Measurements from ENCODE around the gene TOGARAM2.

The TOGARAM2 gene

GRCh38 chr2:29050591-29050990 is 69.5 kb downstream of the TOGARAM2 start:
- Histone ChIP-seq H3K4me3 (ENCODE audit: low read depth, low read length) (no peak overlapping the region), H3K36me3 (ENCODE audit: control insufficient read depth in 2 of 2, insufficient read depth in 1 of 2, low read length in 2 of 2) (no peaks in the 10 kb centered on the region), H3K9me3 (ENCODE audit: control insufficient read depth, insufficient read depth, low read depth, low read length) (no peaks in the 10 kb centered on the region), H3K27ac (ENCODE audit: extremely low read depth, low read depth, low read length) (no peak overlapping the region), H3K4me1 (ENCODE audit: control insufficient read depth, insufficient read depth, low read length) (no peaks in the 10 kb centered on the region)
- POLR2A ChIA-PET, result no interaction called here
- no peak for TF ChIP-seq ZNF623 (tag by site-specific recombination; IDR thresholded peaks at IDR 0.05)
- TF ChIP-seq ZNF544 (tag by site-specific recombination; IDR thresholded peaks at IDR 0.05), result no peak
- no peak for TF ChIP-seq ZNF530 (tag by site-specific recombination; IDR thresholded peaks at IDR 0.05; ENCODE audit: low read depth)
- no peak for TF ChIP-seq BCL11B (tag by site-specific recombination; IDR thresholded peaks at IDR 0.05; ENCODE audit: low read depth)
- no peak for TF ChIP-seq KLF8 (tag by site-specific recombination; IDR thresholded peaks at IDR 0.05)
- TF ChIP-seq KLF9 (tag by site-specific recombination; IDR thresholded peaks at IDR 0.05; ENCODE audit: low read depth), result no peak
- TF ChIP-seq, protein P1, sequence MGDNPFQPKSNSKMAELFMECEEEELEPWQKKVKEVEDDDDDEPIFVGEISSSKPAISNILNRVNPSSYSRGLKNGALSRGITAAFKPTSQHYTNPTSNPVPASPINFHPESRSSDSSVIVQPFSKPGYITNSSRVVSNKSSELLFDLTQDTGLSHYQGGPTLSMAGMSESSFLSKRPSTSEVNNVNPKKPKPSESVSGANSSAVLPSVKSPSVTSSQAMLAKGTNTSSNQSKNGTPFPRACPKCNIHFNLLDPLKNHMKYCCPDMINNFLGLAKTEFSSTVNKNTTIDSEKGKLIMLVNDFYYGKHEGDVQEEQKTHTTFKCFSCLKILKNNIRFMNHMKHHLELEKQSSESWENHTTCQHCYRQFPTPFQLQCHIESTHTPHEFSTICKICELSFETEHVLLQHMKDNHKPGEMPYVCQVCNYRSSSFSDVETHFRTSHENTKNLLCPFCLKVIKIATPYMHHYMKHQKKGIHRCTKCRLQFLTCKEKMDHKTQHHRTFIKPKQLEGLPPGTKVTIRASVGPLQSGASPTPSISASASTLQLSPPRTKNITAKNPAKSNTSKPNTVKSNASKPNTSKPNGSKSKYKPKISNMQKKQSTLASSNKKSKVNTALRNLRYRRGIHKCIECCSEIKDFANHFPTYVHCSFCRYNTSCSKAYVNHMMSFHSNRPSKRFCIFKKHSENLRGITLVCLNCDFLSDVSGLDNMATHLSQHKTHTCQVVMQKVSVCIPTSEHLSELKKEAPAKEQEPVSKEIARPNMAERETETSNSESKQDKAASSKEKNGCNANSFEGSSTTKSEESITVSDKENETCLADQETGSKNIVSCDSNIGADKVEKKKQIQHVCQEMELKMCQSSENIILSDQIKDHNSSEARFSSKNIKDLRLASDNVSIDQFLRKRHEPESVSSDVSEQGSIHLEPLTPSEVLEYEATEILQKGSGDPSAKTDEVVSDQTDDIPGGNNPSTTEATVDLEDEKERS (tag by site-specific recombination; IDR thresholded peaks at IDR 0.05), result no peak
- TF ChIP-seq ZNF561 (tag by site-specific recombination; IDR thresholded peaks at IDR 0.05; ENCODE audit: borderline replicate concordance), result no peak
- no peak for TF ChIP-seq ZNF747 (tag by site-specific recombination; IDR thresholded peaks at IDR 0.05)
- CTCF ChIA-PET, result no interaction called here

- POLR2A ChIA-PET, result no interaction called here
- Histone ChIP-seq H3K9me3 (ENCODE audit: control insufficient read depth, insufficient read depth, low read depth, low read length) (no peaks in the 10 kb centered on the region), H3K4me3 (ENCODE audit: low read depth, low read length) (no peak overlapping the region), H3K36me3 (ENCODE audit: control insufficient read depth in 2 of 2, insufficient read depth in 1 of 2, low read length in 2 of 2) (no peaks in the 10 kb centered on the region), H3K4me1 (ENCODE audit: control insufficient read depth, insufficient read depth, low read length) (no peaks in the 10 kb centered on the region), H3K27ac (ENCODE audit: extremely low read depth, low read depth, low read length) (no peak overlapping the region)
- CTCF ChIA-PET, result interaction anchor here (1.0 kb wide), 1 partner anchor 93 kb away, joined by 3 read pairs; no protein-coding TSS in a partner anchor
- no peak for TF ChIP-seq ZNF843 (tag by site-specific recombination; IDR thresholded peaks at IDR 0.05)
- TF ChIP-seq ZNF335 (tag by site-specific recombination; conservative IDR thresholded peaks at IDR 0.05), result no peak
- no peak for TF ChIP-seq SP3 (tag by site-specific recombination; IDR thresholded peaks at IDR 0.05)
- TF ChIP-seq ZFP41 (tag by site-specific recombination; IDR thresholded peaks at IDR 0.05; ENCODE audit: borderline replicate concordance), result no peak
- TF ChIP-seq ZNF792 (tag by site-specific recombination; IDR thresholded peaks at IDR 0.05), result no peak
- no peak for TF ChIP-seq ZNF701 (tag by site-specific recombination; IDR thresholded peaks at IDR 0.05)
- TF ChIP-seq ZFP3 (tag by site-specific recombination; IDR thresholded peaks at IDR 0.05; ENCODE audit: low read depth), result no peak
- no peak for TF ChIP-seq GFI1B (tag by site-specific recombination; IDR thresholded peaks at IDR 0.05)
- TF ChIP-seq ZFP69B (tag by site-specific recombination; IDR thresholded peaks at IDR 0.05), result no peak
These were observed 70.6 kb downstream of the TOGARAM2 start for GRCh38 chr2:29051730-29052129.

DNA sequence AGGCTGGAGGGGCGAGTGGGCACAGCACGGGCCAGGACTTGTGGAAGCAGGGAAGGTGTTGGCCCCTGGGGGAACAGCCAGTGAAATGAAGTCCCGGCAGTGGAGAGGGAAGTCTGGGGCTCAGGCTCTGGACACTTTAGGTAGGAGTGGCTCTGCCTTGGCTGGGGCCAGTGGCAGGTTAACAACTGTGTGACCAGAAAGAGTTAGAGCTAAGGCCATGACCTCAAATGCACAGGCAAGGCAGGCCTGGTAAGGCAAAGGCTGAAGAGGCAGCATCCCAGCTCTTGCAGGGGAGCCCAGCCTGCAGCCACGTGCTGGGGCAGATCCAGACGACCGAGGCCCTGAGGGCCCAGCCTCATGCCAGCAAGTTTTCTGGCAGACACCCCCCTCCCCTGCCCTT is 71.7 kb downstream of the TOGARAM2 start:
- ChIA-PET POLR2A (no interaction called here), CTCF (interaction anchor here (0.7 to 1.0 kb wide), 2 partner anchors 94 to 143 kb away, joined by 3 read pairs; no protein-coding TSS in a partner anchor)
- no peak overlapping the region for H3K27ac ChIP-seq (ENCODE audit: extremely low read depth, low read depth, low read length)
- no peaks in the 10 kb centered on the region for H3K36me3 ChIP-seq (ENCODE audit: control insufficient read depth in 2 of 2, insufficient read depth in 1 of 2, low read length in 2 of 2)
- no peaks in the 10 kb centered on the region for H3K4me1 ChIP-seq (ENCODE audit: control insufficient read depth, insufficient read depth, low read length)
- H3K4me3 ChIP-seq (ENCODE audit: low read depth, low read length), result no peak overlapping the region
- no peaks in the 10 kb centered on the region for H3K9me3 ChIP-seq (ENCODE audit: control insufficient read depth, insufficient read depth, low read depth, low read length)
- TF ChIP-seq ZSCAN4 (tag by site-specific recombination; IDR thresholded peaks at IDR 0.05) (no peak), INSM2 (tag by site-specific recombination; IDR thresholded peaks at IDR 0.05) (no peak), MEIS1 (CRISPR knock-in tag; IDR thresholded peaks at IDR 0.05; ENCODE audit: borderline replicate concordance) (no peak), ZFP3 (tag by site-specific recombination; IDR thresholded peaks at IDR 0.05; ENCODE audit: low read depth) (no peak), MZF1 (tag by site-specific recombination; IDR thresholded peaks at IDR 0.05; ENCODE audit: borderline replicate concordance) (no peak), ZFP69B (tag by site-specific recombination; IDR thresholded peaks at IDR 0.05) (no peak), ZNF132 (tag by site-specific recombination; IDR thresholded peaks at IDR 0.05; ENCODE audit: borderline replicate concordance) (no peak), IKZF3 (tag by site-specific recombination; IDR thresholded peaks at IDR 0.05) (no peak), ZNF266 (tag by site-specific recombination; IDR thresholded peaks at IDR 0.05; ENCODE audit: low read depth) (no peak), ZNF707 (tag by site-specific recombination; IDR thresholded peaks at IDR 0.05) (no peak), ZNF362 (tag by site-specific recombination; IDR thresholded peaks at IDR 0.05) (no peak), ZXDB (tag by site-specific recombination; IDR thresholded peaks at IDR 0.05) (no peak)
